Measurements from ENCODE around the gene PARVA.

The PARVA gene

GRCh38 chr11:12560362-12560761, 183.0 kb downstream of the PARVA start:
- H3F3A ChIP-seq (ENCODE audit: control insufficient read depth, insufficient read depth): no peaks in the 10 kb centered on the region
- H3K27ac ChIP-seq (ENCODE audit: low read depth, low read length): no peak overlapping the region
- no peak overlapping the region for H3K4me3 ChIP-seq (ENCODE audit: low read length)
- no peaks in the 10 kb centered on the region for H3K27me3 ChIP-seq (ENCODE audit: control insufficient read depth, low read length)
- H3K9me2 ChIP-seq (replicated peaks; ENCODE audit: control insufficient read depth, low read length): no peaks in the 10 kb centered on the region
- H3K9me3 ChIP-seq (ENCODE audit: control insufficient read depth, insufficient read depth, low read length): no peaks in the 10 kb centered on the region
- no peaks in the 10 kb centered on the region for H3K36me3 ChIP-seq (ENCODE audit: control insufficient read depth, low read length)
- no peaks in the 10 kb centered on the region for H3K4me1 ChIP-seq (ENCODE audit: control insufficient read depth, low read length)
- no peaks in the 10 kb centered on the region for H4K20me1 ChIP-seq (ENCODE audit: control insufficient read depth, insufficient read depth, low read depth, low read length)
- TF ChIP-seq EZH2phosphoT487 (IDR thresholded peaks at IDR 0.05; ENCODE audit: borderline replicate concordance, low read length) (no peak), CTCF (IDR thresholded peaks at IDR 0.05; ENCODE audit: low read depth, low read length, poor library complexity, severe bottlenecking) (no peak)
- H3K4me2 ChIP-seq (ENCODE audit: low read length): no peak overlapping the region
- H3K79me2 ChIP-seq (ENCODE audit: control insufficient read depth, low read length): no peaks in the 10 kb centered on the region

- Histone ChIP-seq H4K20me1 (ENCODE audit: control insufficient read depth, insufficient read depth, low read depth, low read length) (no peaks in the 10 kb centered on the region), H3K27me3 (ENCODE audit: control insufficient read depth, low read length) (no peaks in the 10 kb centered on the region), H3K4me3 (ENCODE audit: low read length) (no peak overlapping the region), H3K79me2 (ENCODE audit: control insufficient read depth, low read length) (no peaks in the 10 kb centered on the region), H3K9me3 (ENCODE audit: control insufficient read depth, insufficient read depth, low read length) (no peaks in the 10 kb centered on the region), H3F3A (ENCODE audit: control insufficient read depth, insufficient read depth) (no peaks in the 10 kb centered on the region), H3K4me2 (ENCODE audit: low read length) (no peak overlapping the region), H3K36me3 (ENCODE audit: control insufficient read depth, low read length) (no peaks in the 10 kb centered on the region), H3K4me1 (ENCODE audit: control insufficient read depth, low read length) (no peaks in the 10 kb centered on the region), H3K27ac (ENCODE audit: low read depth, low read length) (no peak overlapping the region), H3K9me2 (replicated peaks; ENCODE audit: control insufficient read depth, low read length) (no peaks in the 10 kb centered on the region)
- no peak for TF ChIP-seq CTCF (IDR thresholded peaks at IDR 0.05; ENCODE audit: low read depth, low read length, poor library complexity, severe bottlenecking)
- TF ChIP-seq EZH2phosphoT487 (IDR thresholded peaks at IDR 0.05; ENCODE audit: borderline replicate concordance, low read length): no peak
These were observed 183.5 kb downstream of the PARVA start for GRCh38 chr11:12560861-12561260.

- no peak for TF ChIP-seq CTCF (IDR thresholded peaks at IDR 0.05; ENCODE audit: low read depth, low read length, poor library complexity, severe bottlenecking)
- TF ChIP-seq EZH2phosphoT487 (IDR thresholded peaks at IDR 0.05; ENCODE audit: borderline replicate concordance, low read length): no peak
- no peaks in the 10 kb centered on the region for H3K79me2 ChIP-seq (ENCODE audit: control insufficient read depth, low read length)
These were observed 186.6 kb downstream of the PARVA start for GRCh38 chr11:12564012-12564411.

GRCh38 chr11:12565406-12565805, 188.0 kb downstream of the PARVA start:
- Histone ChIP-seq H3K27me3 (ENCODE audit: control insufficient read depth, low read length) (no peaks in the 10 kb centered on the region), H3K4me2 (ENCODE audit: low read length) (no peak overlapping the region), H3K36me3 (ENCODE audit: control insufficient read depth, low read length) (no peaks in the 10 kb centered on the region), H3K9me3 (ENCODE audit: control insufficient read depth, insufficient read depth, low read length) (no peaks in the 10 kb centered on the region), H3F3A (ENCODE audit: control insufficient read depth, insufficient read depth) (no peaks in the 10 kb centered on the region), H3K4me1 (ENCODE audit: control insufficient read depth, low read length) (no peaks in the 10 kb centered on the region), H3K9me2 (replicated peaks; ENCODE audit: control insufficient read depth, low read length) (no peaks in the 10 kb centered on the region), H3K27ac (ENCODE audit: low read depth, low read length) (no peak overlapping the region), H3K79me2 (ENCODE audit: control insufficient read depth, low read length) (no peaks in the 10 kb centered on the region), H4K20me1 (ENCODE audit: control insufficient read depth, insufficient read depth, low read depth, low read length) (no peaks in the 10 kb centered on the region), H3K4me3 (ENCODE audit: low read length) (no peak overlapping the region)
- no peak for TF ChIP-seq EZH2phosphoT487 (IDR thresholded peaks at IDR 0.05; ENCODE audit: borderline replicate concordance, low read length)
- no peak for TF ChIP-seq CTCF (IDR thresholded peaks at IDR 0.05; ENCODE audit: low read depth, low read length, poor library complexity, severe bottlenecking)

More at GRCh38 chr11:12564012-12564411, 186.6 kb downstream of the PARVA start:
- H3K4me2 ChIP-seq (ENCODE audit: low read length): no peak overlapping the region
- H3K9me2 ChIP-seq (replicated peaks; ENCODE audit: control insufficient read depth, low read length): no peaks in the 10 kb centered on the region
- no peaks in the 10 kb centered on the region for H3F3A ChIP-seq (ENCODE audit: control insufficient read depth, insufficient read depth)
- no peak overlapping the region for H3K4me3 ChIP-seq (ENCODE audit: low read length)
- no peak overlapping the region for H3K27ac ChIP-seq (ENCODE audit: low read depth, low read length)
- no peaks in the 10 kb centered on the region for H3K27me3 ChIP-seq (ENCODE audit: control insufficient read depth, low read length)
- H3K4me1 ChIP-seq (ENCODE audit: control insufficient read depth, low read length): no peaks in the 10 kb centered on the region
- no peaks in the 10 kb centered on the region for H3K9me3 ChIP-seq (ENCODE audit: control insufficient read depth, insufficient read depth, low read length)
- no peaks in the 10 kb centered on the region for H3K36me3 ChIP-seq (ENCODE audit: control insufficient read depth, low read length)
- no peaks in the 10 kb centered on the region for H4K20me1 ChIP-seq (ENCODE audit: control insufficient read depth, insufficient read depth, low read depth, low read length)
